Measurements from ENCODE around the gene SERPINA3.

SERPINA3 gene

DNA sequence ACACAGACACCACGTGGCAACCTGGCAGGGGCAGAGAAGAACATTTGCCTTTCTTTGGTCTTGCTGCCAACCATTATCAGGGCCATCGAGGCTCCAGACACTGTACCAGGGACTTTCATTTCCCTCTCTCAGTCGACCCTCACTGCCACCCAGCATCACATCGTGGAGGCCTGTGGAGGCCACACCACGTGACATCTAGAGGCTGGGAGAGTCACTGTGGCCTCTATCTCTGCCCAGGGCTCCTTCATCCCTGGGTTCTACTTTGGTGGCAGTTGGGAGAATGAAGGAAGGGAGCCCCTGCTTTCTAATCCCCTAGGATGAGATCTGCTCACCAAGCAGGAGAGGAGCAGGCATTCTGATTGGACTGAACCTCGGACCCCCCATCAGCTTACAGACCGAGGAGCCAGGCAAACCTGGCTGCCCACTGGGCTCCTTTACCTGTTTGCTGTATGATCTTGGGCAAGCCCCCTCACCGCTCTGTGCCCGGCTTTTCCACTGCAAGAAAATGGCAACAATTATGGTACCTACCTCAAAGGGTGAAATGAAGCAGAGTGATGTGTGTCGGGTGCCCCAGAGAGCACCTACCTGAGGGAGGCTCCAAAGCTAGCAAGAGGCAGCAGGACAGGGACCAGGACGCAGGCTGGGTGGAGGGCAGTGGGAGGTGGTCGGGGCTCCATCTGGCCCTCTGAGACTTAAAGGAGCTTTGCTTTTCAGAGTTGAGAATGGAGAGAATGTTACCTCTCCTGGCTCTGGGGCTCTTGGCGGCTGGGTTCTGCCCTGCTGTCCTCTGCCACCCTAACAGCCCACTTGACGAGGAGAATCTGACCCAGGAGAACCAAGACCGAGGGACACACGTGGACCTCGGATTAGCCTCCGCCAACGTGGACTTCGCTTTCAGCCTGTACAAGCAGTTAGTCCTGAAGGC lies 1.8 kb downstream of the SERPINA3 start:
- DNase-seq, result no peak

DNA sequence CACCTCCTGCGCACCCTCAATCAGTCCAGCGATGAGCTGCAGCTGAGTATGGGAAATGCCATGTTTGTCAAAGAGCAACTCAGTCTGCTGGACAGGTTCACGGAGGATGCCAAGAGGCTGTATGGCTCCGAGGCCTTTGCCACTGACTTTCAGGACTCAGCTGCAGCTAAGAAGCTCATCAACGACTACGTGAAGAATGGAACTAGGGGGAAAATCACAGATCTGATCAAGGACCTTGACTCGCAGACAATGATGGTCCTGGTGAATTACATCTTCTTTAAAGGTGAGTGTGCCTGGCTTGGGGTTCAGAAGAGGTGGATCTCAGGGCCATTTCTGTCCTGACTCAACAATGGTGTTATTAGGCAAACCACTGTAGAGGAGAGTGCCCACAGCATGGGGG lies 2.6 kb downstream of the SERPINA3 start:
- DNase-seq (no peak), ATAC-seq (no peak)

More for the DNA sequence above, 1.8 kb downstream of the SERPINA3 start:
- ATAC-seq, result no peak

DNA sequence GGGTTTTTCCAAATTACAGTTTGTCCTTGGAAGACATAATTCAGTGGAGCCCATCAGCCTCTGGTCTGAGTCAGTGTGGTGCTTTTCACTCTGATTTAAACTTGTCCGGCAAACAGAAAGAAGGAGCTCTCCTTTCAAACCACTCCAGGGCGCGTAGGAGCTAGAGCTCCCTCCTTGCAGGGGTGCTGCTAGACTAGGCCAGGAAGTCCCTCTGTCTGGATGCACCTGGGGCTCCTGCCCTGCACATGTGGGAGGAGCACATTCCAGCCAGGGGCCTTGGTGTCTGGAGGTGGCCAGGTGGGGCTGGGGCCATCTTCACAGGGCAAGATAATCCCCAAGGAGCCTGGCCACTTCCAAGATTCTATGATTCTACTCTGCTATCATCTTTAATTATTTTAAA lies 3.1 kb downstream of the SERPINA3 start:
- DNase-seq (no peak), ATAC-seq (no peak)

DNA sequence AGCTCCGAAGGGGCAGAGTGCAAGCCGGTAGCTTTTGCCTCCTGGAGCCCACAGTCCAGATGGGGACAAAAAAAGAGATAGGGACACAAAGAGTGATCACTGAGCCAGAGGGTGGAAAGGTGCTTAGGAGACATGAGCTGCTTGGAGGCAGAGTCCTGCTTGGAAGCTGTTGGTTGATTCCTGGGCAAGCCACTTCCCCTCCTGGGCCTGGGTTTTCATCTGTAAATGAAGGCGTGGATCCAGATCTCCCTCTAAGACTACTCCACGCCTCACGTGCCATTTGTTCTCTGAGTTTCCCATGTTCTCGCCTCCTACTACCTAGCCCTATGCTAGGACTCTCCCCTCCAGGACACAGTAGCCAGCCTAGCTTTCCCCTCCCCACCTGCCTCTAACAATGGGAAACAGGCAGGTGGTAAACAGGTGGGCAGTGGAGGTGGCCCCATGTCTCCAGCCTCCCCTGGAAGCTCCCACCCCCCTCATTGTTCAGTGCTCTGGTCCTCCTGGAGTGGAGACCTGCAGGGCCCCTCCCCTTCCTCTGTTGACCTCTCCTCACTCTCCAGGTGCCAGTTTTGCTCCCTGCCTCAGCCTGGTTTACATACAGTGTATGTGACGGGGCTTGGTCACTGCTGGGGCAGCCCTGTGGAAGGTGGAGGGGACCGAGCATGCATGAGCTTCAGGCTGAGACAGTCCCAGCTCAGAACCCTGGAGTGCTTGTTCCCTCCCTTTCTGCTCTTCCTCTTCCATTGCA lies 3.8 kb downstream of the SERPINA3 start:
- ATAC-seq, result no peak
- DNase-seq, result no peak

DNA sequence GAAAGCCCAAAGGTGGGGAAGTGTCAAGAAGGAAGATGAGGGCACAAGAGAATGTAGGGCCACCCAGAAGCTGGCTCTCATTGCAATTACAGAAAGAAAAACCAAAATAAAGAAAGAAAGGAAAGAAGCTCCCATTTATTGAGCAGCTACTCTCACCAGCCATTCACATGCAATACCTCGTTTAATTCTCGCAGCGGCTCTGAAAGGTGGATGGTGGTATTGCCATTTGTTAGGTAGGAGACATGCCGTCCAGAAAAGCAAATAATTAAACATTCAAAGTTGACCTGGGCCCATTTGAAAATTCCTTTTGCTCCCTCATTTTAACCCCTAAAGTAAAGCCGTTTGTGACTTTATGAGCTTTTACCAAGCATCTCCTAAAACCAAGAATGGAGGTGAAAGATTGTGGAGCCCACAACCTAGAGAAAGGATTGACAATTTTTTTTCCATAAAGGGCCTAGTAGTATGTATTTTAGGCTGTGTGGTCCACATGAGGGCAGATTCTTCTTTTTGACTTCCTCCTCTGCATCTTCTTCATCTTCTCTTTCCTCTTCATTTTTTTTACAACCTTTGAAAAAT lies 5.3 kb downstream of the SERPINA3 start:
- DNase-seq (no peak), ATAC-seq (no peak)

DNA sequence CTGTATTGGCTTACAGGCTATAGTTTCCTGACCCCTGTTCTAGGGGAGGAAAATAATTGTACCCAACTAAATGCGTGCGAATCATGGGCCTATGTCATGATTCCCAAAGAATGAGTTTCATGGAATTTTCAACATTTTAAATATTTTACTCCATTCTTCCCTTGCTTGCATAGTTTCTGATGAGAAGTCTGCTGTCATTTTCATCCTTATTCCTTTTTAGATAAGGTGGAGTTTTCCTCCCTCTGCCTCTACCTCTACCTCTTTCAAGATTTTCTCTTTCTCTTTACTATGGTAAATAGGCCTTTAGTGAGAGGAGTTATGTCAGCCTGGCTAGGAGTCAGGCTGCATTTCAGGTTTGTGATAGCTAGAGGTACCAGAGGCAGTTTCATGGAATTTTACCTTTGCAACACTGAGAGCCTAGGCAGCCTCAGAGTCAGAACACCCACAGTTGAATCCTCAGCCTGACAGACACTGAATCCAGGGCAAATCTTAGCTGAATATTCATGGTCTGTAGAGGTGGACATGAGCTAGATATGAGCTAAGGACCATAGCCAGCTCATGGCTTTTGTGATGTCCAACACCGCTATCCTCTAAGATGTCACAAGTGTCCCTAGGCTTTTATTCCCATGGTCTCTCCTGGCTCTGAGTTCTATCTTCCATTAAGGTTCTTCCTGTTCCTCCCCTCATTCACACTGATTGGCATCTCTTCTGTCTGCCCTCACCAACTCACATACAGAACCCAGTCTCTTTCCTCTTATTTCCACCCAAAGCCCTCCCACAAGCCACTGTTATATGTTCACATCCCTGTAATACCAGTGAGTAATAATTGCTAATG lies 6.0 kb downstream of the SERPINA3 start:
- ATAC-seq (no peak), DNase-seq (no peak)

DNA sequence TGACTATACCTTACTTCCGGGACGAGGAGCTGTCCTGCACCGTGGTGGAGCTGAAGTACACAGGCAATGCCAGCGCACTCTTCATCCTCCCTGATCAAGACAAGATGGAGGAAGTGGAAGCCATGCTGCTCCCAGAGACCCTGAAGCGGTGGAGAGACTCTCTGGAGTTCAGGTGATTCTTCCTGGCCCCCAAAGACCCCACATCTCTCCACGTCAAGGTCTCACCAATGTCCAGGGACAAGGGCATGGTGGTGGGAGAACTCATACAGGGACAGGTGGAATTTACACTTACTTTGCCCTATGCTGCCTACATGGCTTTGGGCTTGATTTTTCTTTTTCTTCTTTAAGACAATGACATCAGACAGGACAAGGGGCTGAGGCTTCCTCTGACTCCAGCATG lies 7.1 kb downstream of the SERPINA3 start:
- DNase-seq (no peak), ATAC-seq (no peak)

DNA sequence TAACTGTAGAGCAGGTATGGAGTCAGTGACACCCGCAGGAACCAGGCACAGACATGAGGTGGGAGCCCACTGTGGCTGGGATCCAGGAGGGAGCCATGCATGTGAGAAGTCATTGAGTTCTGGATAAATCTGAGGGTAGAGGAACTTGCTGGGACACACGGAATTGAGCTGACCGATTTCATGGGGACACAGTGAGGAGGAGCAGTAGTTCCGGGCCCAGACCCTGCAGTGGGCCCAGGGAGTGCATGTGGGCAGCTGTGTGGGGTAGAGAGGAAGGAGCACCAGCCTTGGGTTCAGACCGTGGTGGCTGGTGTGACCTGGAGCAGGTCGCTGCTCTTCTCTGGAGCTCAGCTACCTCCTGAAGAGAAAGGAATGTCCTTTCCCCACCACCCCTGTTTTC lies 8.4 kb downstream of the SERPINA3 start:
- DNase-seq (no peak), ATAC-seq (no peak)

DNA sequence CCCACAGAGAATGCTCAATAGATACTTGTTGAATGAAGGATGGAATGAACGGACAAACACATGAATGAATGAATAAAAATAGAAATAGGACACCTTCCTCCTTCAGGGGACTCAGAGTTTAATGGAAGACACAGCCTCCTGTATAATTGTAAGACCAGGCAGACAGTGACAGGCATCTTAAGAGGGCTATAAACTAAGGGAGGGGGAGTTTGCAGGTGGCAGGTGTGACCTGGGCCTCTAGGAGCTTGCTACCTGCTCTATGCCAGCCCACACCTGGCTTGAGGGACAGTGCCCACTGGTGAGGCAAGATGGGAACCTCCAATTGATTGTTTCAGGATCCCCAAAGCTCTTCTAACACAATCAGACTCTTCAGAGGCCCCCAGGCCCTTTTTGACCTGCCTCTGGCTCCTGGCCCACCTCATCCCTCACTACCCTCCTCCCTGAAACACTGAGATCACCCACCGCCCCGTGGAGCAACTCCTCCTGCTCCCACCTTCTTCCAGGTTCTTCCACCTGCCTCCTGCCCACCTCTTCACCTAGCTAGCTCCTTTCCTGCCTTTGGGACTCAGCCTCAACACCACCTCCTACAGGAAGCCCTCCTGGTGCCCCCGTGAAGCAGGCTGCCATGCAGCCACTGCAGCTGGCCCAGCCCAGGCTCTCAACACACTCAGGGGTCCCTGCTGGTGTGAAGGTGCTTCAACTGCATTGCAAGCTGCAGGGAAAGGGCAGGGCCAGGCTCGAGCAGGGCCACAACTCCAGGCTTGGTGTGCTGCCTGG lies 9.4 kb downstream of the SERPINA3 start:
- ATAC-seq (no peak), DNase-seq (no peak)

DNA sequence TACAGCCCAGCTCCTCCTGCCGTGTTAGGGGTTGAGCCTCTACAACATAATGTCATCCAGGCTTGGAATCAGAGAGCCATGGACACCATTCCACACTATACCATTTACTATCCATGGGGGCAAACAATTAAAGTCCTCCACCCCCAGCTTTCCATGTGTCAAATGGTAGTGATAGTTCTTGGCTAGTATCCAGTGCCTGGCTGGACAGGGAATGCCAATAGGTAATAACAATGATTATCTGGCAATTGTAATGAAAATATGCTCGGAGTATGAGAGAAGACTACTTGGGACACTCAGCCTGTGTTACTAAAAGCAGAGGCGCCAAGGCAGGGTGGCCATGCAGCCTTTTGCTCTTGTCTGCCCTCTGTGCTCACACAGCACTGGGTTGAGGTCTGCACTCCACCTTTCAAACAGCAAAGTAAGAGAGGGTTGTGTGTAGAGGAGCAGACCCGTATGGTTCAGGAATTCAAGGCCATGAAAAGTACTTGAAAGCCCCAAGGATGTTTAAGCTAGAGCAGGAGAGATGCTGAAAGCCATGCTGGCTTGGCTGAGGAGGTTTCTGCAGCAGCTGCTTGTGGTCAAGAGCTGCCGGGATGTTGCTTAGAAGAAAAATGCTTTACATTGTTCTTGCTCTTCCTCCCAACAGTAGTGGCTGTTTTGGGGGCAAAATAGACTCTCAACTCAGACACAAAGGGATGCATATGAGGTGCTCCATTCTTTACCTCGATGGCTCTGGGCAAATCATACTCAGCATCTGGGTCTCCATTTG lies 10.6 kb downstream of the SERPINA3 start:
- no peak for DNase-seq
- no peak for ATAC-seq

DNA sequence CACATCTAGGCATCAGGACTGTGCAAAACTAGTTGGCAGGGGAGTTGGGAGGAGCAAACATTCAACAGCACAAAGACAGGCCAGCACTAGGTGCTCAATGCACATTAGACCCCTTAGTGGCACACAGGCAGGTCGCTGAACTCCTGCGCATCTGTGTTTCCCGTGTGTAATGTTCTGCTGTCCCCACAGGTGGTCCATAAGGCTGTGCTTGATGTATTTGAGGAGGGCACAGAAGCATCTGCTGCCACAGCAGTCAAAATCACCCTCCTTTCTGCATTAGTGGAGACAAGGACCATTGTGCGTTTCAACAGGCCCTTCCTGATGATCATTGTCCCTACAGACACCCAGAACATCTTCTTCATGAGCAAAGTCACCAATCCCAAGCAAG lies 11.2 kb downstream of the SERPINA3 start:
- ATAC-seq (no peak), DNase-seq (no peak)

DNA sequence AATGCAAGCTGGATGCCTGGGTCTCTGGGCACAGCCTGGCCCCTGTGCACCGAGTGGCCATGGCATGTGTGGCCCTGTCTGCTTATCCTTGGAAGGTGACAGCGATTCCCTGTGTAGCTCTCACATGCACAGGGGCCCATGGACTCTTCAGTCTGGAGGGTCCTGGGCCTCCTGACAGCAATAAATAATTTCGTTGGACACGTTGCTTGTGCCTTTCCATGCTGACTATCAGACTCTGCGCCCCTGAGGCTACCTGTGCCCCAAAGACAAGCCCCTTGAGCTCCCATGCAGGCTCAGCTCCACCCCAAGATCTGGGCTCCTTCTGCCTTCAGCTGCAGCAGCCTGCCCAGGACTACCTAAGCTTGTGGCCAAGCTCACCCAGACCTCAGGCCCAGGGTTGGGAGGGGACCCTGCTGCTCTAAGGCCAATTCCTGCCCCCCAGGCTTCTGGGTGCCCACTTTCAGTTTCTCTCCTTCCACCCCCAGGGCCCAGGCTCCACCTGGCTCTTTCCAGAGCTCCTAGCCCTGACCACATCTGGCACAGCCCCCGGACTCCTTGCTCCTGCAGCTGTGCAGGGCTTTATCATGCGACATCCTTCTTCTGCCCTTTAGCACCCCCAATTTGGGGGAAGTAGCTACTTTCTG lies 11.8 kb downstream of the SERPINA3 start:
- ATAC-seq (no peak), DNase-seq (no peak)

DNA sequence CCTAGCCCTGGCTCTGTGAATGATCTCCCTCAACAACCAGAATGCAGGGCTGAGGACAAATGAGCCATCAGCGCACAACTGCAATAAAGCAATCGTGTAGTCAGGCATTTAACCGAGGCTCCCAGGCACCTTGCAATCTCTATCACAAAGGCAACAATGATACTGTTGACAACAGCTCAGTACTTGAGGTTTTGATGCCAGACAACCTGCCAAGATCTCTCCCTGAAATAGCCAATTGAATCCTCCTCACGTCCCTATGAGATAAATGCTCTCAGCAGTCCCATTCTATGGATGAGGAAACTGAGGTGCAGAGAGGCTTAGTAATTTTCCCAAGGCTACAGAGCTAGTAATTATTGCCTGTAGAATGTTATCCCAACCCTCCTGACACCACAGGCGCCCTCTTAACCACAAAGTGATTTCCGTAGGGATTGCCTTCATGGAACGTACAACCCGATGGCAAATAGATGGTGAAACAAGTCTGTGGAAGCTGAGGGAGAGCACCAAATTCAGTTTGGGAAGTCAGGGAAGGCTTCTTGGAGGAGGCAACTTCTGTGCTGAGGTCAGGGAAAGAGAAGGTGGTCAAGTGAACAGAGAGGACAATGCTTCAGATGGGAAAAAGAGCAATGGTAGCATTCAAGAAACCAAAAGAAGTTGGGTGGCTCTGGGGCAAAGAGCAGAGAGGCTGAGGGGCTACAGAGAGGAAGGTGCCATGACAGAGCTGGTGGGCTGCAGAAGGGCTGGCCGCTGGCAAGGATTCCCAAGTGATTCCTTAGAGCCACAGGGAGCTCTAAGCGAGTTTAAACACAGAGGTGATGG lies 12.6 kb downstream of the SERPINA3 start:
- no peak for DNase-seq
- no peak for ATAC-seq

DNA sequence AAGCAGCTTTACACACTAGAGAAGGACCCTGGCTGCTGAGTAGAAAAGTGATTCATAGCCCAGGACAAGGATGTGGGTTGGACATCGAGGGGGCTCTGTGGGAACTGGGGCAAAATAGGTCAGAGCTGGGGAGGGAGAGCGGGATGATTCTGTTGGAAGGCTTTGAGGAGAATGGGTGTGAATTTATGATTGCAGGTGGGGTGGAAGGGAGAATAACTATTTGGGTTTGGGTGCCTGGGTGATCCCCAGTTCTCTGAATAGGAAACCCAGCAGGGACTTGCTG lies 13.1 kb downstream of the SERPINA3 start:
- DNase-seq (no peak), ATAC-seq (no peak)

DNA sequence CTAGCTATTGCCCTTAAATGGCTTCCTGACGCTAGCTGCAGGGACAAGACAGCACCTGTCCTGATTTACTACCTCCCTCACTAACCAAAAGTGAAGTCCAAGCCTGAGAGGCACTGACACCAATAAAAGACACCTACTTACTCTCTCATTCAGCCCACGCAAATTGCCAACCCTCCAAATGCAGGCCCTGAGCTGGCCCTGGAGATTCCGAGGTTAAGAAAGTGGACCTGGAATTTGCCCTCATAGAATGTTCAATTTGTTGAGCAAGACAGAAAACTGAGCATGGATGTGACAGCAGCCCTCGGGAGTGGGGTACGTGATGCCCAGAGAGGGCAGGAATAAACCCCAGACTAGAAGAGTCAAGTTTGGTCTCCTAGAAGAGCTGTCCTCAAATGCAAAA lies 16.4 kb downstream of the SERPINA3 start:
- no peak for DNase-seq
- ATAC-seq, result no peak

DNA sequence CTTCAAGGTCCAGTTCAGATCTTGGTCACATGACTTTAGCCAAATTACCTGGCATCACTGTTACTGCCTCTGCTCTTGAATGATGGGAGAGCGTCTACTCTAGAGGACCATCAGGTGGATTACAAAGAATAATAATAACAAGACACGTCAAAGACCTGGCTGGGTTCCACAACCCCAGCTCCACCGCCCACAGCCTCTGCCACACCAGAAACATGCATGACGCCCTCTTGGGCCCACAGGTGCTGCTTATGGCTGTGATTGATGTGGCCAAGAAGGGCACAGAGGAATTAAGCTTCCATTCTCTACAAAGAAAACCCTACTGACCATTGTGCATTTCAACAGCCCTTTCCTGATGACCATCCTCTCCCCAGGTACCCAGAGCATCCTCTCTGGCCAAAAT lies 18.2 kb downstream of the SERPINA3 start:
- ATAC-seq, result no peak
- DNase-seq, result no peak

DNA sequence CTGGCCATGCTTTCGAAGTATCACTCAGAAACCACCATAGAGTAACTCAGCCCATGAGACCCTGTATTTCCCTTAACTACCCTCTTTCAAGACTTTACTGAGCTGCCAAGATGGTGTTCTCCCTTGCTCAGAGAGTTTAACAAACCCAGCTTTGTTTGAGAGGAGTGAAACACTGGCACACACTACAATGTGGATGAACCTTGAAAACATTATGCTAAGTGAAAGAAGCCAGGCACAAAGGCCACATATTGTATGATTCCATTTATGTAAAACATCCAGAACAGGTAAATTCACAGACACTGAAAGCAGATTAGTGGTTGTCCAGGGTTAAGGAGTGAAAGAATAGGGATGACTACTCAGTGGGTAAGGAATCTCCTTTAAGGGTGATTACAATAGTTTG lies 18.9 kb downstream of the SERPINA3 start:
- ATAC-seq, result no peak
- DNase-seq, result no peak

DNA sequence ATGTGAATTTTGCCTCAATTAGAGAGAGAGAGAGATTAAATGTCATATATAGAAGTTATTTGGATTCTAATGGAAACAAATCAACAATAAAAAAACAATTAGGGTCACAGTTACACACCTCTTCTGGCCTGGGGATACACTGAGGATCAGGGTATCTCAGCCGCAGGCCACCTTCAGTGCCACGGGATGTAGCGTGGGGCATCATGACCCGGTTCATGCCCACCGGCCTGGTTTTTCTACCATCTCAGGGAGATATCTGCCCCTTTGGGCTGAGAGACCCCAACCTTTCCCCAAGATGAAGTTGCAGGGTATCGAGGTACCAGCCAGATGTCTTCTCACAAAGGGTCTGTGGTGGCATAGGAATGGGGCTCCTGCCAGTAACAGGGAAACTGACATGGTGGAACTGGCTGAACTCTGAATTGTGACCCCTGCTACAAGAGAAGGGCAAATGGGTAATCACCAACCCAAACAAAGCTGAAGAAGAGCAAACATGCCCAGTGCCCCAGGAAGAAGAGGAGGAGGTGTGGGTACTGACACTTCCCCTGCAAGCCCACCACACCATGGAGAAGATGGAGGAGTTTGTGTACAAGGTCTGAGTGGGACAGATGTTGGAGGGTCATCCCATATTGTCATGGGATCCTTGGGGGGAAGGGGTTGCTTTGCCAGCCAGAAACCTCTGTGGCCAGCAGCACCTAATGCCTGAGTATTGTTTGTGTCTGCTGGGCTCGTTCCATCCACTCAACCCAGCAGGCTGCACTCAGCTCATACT lies 19.5 kb downstream of the SERPINA3 start:
- ATAC-seq (no peak), DNase-seq (no peak)

DNA sequence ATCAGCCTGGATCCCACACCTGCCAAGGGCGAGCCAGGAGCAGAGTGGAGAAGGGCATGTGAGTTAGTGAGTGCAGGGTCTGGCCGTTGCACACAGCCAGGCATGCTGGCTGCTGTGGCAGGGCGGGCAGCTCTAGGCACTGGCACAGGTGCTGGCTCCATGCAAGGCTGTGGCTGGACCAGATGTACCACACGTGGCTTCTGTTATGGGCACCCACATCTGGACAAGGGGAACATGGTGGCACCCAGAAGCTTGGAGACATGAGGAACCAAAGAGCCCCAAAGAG lies 20.1 kb downstream of the SERPINA3 start:
- no peak for DNase-seq
- no peak for ATAC-seq

Data from stimulated activated naive CD8-positive, alpha-beta T cell treated with anti-CD3 and anti-CD28 coated beads, Interleukin-15, Interleukin-2, amounts not matched to agents 100 U/mL and 50 U/mL, for 24 hours (primary cell).